SK-N-SH (cell line): Measurements from ENCODE around the gene DNAJC21. TPM values are rescaled to one million over a fixed set of nuclear protein-coding genes. Genes with fewer than 3 reads are reported as not detected.

ENCODE experiments used
- CTCF ChIA-PET: fragments of 300-600, 350-600 bp; formaldehyde crosslinking; extraction: SDS; loops from one replicate; lab custom pipeline; 2021; lab: Yijun Ruan, JAX
- POLR2A ChIA-PET: fragments of 350-600 bp; sonication (Branson Sonifier 250); formaldehyde crosslinking; extraction: SDS; loops from one replicate; lab custom pipeline; 2020; ENCODE audit warnings: antibody characterized with exemption, inconsistent platforms; lab: Yijun Ruan, JAX
- DNase-seq: peaks from one replicate; pipeline ENCODE4 v3.0.0; 2012
- H2AFZ ChIP-seq: fragments of 200-600 bp; sonication (generic); 2 replicates; pipeline ENCODE4 v1.8.1; 2016; ENCODE audit warnings: antibody characterized with exemption, mild to moderate bottlenecking, low read depth
- H3F3A ChIP-seq: fragments of 200-600 bp; sonication (generic); replicated peaks from 2 replicates; pipeline ENCODE3; 2016; ENCODE audit warnings: antibody characterized with exemption, mild to moderate bottlenecking; ENCODE audit not compliant: insufficient read depth
- H3K27ac ChIP-seq, 2 experiments: fragments of 200-500 bp in 1 of 2; fragments of 200-600 bp in 1 of 2; sonication (Bioruptor generic) in 1 of 2; sonication (generic), shearing (Covaris generic) in 1 of 2; 2 replicates each; pipeline versions ENCODE4 v1.5.1 to v1.6.1; 2014 to 2016; ENCODE audit warnings: low read depth in 2 of 2, inconsistent platforms in 1 of 2, low read length in 1 of 2, mild to moderate bottlenecking in 1 of 2, mixed read lengths in 1 of 2
- H3K27me3 ChIP-seq: fragments of 200-600 bp; sonication (generic), shearing (Covaris generic); 2 replicates; pipeline ENCODE4 v1.6.1; 2016; ENCODE audit warnings: mixed run types; ENCODE audit not compliant: insufficient read depth
- H3K36me3 ChIP-seq, 2 experiments: fragments of 200-500 bp in 1 of 2; fragments of 200-600 bp in 1 of 2; sonication (Bioruptor generic) in 1 of 2; sonication (generic) in 1 of 2; replicated peaks in 1 of 2; 2 replicates each; pipeline versions ENCODE3 to v1.5.1; 2014 to 2016; ENCODE audit warnings: low read length in 1 of 2, mild to moderate bottlenecking in 1 of 2; ENCODE audit not compliant: insufficient read depth in 2 of 2, control insufficient read depth in 1 of 2
- H3K4me1 ChIP-seq, 2 experiments: fragments of 200-500 bp in 1 of 2; fragments of 200-600 bp in 1 of 2; sonication (Bioruptor generic) in 1 of 2; sonication (generic), shearing (Covaris generic) in 1 of 2; 2 replicates each; pipeline versions ENCODE4 v1.5.1 to v1.6.1; 2014 to 2016; ENCODE audit warnings: low read depth in 1 of 2, low read length in 1 of 2, mixed run types in 1 of 2; ENCODE audit not compliant: insufficient read depth in 2 of 2, control insufficient read depth in 1 of 2
- H3K4me2 ChIP-seq: fragments of 200-600 bp; sonication (generic), shearing (Covaris generic); 2 replicates; pipeline ENCODE4 v1.6.1; 2017; ENCODE audit warnings: mixed run types
- H3K4me3 ChIP-seq, 2 experiments: fragments of 200-500 bp in 1 of 2; fragments of 200-600 bp in 1 of 2; sonication (Bioruptor generic) in 1 of 2; sonication (generic), shearing (Covaris generic) in 1 of 2; 2 replicates each; pipeline versions ENCODE4 v1.5.1 to v1.8.1; 2014 to 2016; ENCODE audit warnings: low read depth in 2 of 2, inconsistent platforms in 1 of 2, low read length in 1 of 2, mild to moderate bottlenecking in 1 of 2, mixed read lengths in 1 of 2, moderate library complexity in 1 of 2
- H3K79me2 ChIP-seq: fragments of 200-600 bp; sonication (generic); 2 replicates; pipeline ENCODE4 v1.8.1; 2017; ENCODE audit warnings: mild to moderate bottlenecking; ENCODE audit not compliant: insufficient read depth
- H3K9ac ChIP-seq: fragments of 200-600 bp; sonication (generic); 2 replicates; pipeline ENCODE4 v1.6.1; 2017; ENCODE audit warnings: mixed run types
- H3K9me2 ChIP-seq: fragments of 200-600 bp; sonication (generic); 2 replicates; pipeline ENCODE4 v1.6.1; 2017; ENCODE audit warnings: mixed run types
- H3K9me3 ChIP-seq: fragments of 200-600 bp; sonication (generic); 2 replicates; pipeline ENCODE4 v1.6.1; 2017; ENCODE audit warnings: mixed run types, mild to moderate bottlenecking, moderate library complexity
- H4K20me1 ChIP-seq: fragments of 200-600 bp; sonication (generic); 2 replicates; pipeline ENCODE4 v1.6.1; 2017; ENCODE audit warnings: mild to moderate bottlenecking, mixed run types; ENCODE audit not compliant: insufficient read depth
- CHD2 ChIP-seq: fragments of 150-350 bp; IDR thresholded peaks from 2 replicates; pipeline ENCODE4 v1.6.1; 2018; ENCODE audit warnings: low read length; ENCODE audit not compliant: partially characterized antibody
- CTCF ChIP-seq: fragments of 200-600 bp; sonication (generic); IDR thresholded peaks from 2 replicates; pipeline ENCODE4 v1.6.1; 2017; ENCODE audit warnings: antibody characterized with exemption, mild to moderate bottlenecking, moderate library complexity
- ELF1 ChIP-seq: IDR thresholded peaks from 2 replicates; pipeline ENCODE4 v1.4.0; 2012
- EP300 ChIP-seq, 2 experiments: IDR thresholded peaks; 2 replicates each; pipeline versions ENCODE4 v1.4.0 to v1.6.1; 2012; ENCODE audit warnings: borderline replicate concordance in 1 of 2, low read depth in 1 of 2, low read length in 1 of 2
- FOXJ3 ChIP-seq: sonication (generic); formaldehyde crosslinking; IDR thresholded peaks from 2 replicates; pipeline ENCODE4 v1.5.1; 2020; ENCODE audit warnings: mild to moderate bottlenecking, missing genetic modification reagents
- FOXM1 ChIP-seq: IDR thresholded peaks from 2 replicates; pipeline ENCODE4 v1.4.0; 2012; ENCODE audit warnings: low read depth, mild to moderate bottlenecking
- GABPA ChIP-seq: IDR thresholded peaks from 2 replicates; pipeline ENCODE4 v1.4.0; 2012; ENCODE audit warnings: low read depth, mild to moderate bottlenecking
- GATA2 ChIP-seq: sonication (generic); formaldehyde crosslinking; IDR thresholded peaks from 2 replicates; pipeline ENCODE4 v1.5.0; 2020; ENCODE audit warnings: mild to moderate bottlenecking, missing genetic modification reagents
- JUND ChIP-seq: IDR thresholded peaks from 2 replicates; pipeline ENCODE4 v1.4.0; 2012
- MEF2A ChIP-seq: IDR thresholded peaks from 2 replicates; pipeline ENCODE4 v1.4.0; 2012; ENCODE audit warnings: low read depth, borderline replicate concordance
- MXI1 ChIP-seq: IDR thresholded peaks from 2 replicates; pipeline ENCODE4 v1.6.1; 2012; ENCODE audit warnings: mild to moderate bottlenecking, low read depth, low read length, improper control_type of control experiment
- NRF1 ChIP-seq: IDR thresholded peaks from 2 replicates; pipeline ENCODE4 v1.6.1; 2012; ENCODE audit warnings: low read depth, mild to moderate bottlenecking, low read length
- RAD21 ChIP-seq: IDR thresholded peaks from 2 replicates; pipeline ENCODE4 v1.6.1; 2012; ENCODE audit warnings: mild to moderate bottlenecking, low read length
- RFX5 ChIP-seq: IDR thresholded peaks from 2 replicates; pipeline ENCODE4 v1.6.1; 2012; ENCODE audit warnings: mild to moderate bottlenecking, improper control_type of control experiment, low read length
- RXRA ChIP-seq: IDR thresholded peaks from 2 replicates; pipeline ENCODE4 v1.4.0; 2012; ENCODE audit warnings: low read depth, mild to moderate bottlenecking, borderline replicate concordance
- SMC3 ChIP-seq: IDR thresholded peaks from 2 replicates; pipeline ENCODE4 v1.6.1; 2012; ENCODE audit warnings: low read depth, low read length, improper control_type of control experiment
- TAF1 ChIP-seq: IDR thresholded peaks from 2 replicates; pipeline ENCODE4 v1.6.1; 2012; ENCODE audit warnings: low read depth, mild to moderate bottlenecking, low read length, moderate library complexity, borderline replicate concordance
- TEAD4 ChIP-seq: IDR thresholded peaks from 2 replicates; pipeline ENCODE4 v1.4.0; 2012; ENCODE audit warnings: mild to moderate bottlenecking, borderline replicate concordance; ENCODE audit not compliant: insufficient read depth
- USF2 ChIP-seq: fragments of 150-350 bp; IDR thresholded peaks from 2 replicates; pipeline ENCODE4 v1.6.1; 2017; ENCODE audit warnings: antibody characterized with exemption, low read length, low read depth, borderline replicate concordance
- YY1 ChIP-seq: IDR thresholded peaks from 2 replicates; pipeline ENCODE4 v1.4.0; 2012; ENCODE audit warnings: low read depth, mild to moderate bottlenecking
- WGBS: methylation state at CpG from one replicate; pipeline ENCODE4 v1.1.6; 2017; ENCODE audit warnings: low lambda C conversion rate; 5-methylcytosine and 5-hydroxymethylcytosine counted together
- polyA plus RNA-seq, 3 experiments: library from polyadenylated mRNA; depleted of rRNA; stranded (reverse); fragments of >200 nt; gene quantifications; 2 replicates each; pipeline ENCODE4 v1.2.3, GENCODE V29; 2012

The DNAJC21 gene
- polyA plus RNA-seq, 1 of the 3 experiments (the other 2 are of a cell fraction), result 8.8 TPM

- 0 out of 4 replicates have a peak, but pooled peaks cover 0 to 7% of the 10 kb centered on the region in 2 experiments for H3K4me1 ChIP-seq
- no peaks in the 10 kb centered on the region for H3K9me2 ChIP-seq
- no peaks in the 10 kb centered on the region for H4K20me1 ChIP-seq
- no peaks in the 10 kb centered on the region for H3K9me3 ChIP-seq
- H3K4me2 ChIP-seq, result no peak overlapping the region
- H3K36me3 ChIP-seq, result peaks cover 5 to 6% of the 10 kb centered on the region in 2 experiments
- H2AFZ ChIP-seq, result no peak overlapping the region
- DNase-seq, result no peak
- no peak overlapping the region for H3K9ac ChIP-seq
- CTCF ChIA-PET, result interaction anchor here (0.8 to 4.1 kb wide), 5 partner anchors 10 to 426 kb away, joined by 3 to 87 read pairs (median 14); no protein-coding TSS in a partner anchor
- POLR2A ChIA-PET, result no interaction called here
- no peaks in the 10 kb centered on the region for H3K27me3 ChIP-seq
- H3F3A ChIP-seq, result peaks cover 8% of the 10 kb centered on the region
- no peak overlapping the region for H3K4me3 ChIP-seq
- no peaks in the 10 kb centered on the region for H3K79me2 ChIP-seq
- WGBS, result 90% methylated on average over 6 of the region's 6 CpGs
- no peak for TF ChIP-seq MEF2A
- TF ChIP-seq RAD21, result no peak
- TF ChIP-seq GATA2 (CRISPR knock-in tag), result no peak
- TF ChIP-seq RFX5, result no peak
- no peak for TF ChIP-seq GABPA
- TF ChIP-seq NRF1, result no peak
- no peak for TF ChIP-seq RXRA
- TF ChIP-seq EP300 (IDR thresholded peaks at IDR 0.05; ENCODE audit: borderline replicate concordance in 1 of 2, low read depth in 1 of 2, low read length in 1 of 2), result no peak
- no peak for TF ChIP-seq JUND
- TF ChIP-seq FOXM1, result no peak
- TF ChIP-seq TAF1, result no peak
- H3K27ac ChIP-seq, result no peak overlapping the region
Measured at GRCh38 chr5:34900652-34901051, 28.7 kb upstream of the DNAJC21 start.

- ChIA-PET POLR2A (interaction anchor here (2.6 kb wide), 1 partner anchor 12 kb away, joined by 9 read pairs; the partner anchor contains the start of genes BRIX1 and RAD1), CTCF (interaction anchor here (0.6 to 4.1 kb wide), 5 partner anchors 10 to 429 kb away, joined by 3 to 22 read pairs (median 7); no protein-coding TSS in a partner anchor)
- no peak overlapping the region for H3K27ac ChIP-seq
- H3K9ac ChIP-seq, result no peak overlapping the region
- no peak for DNase-seq
- no peak for TF ChIP-seq USF2
- TF ChIP-seq TEAD4, result no peak
- TF ChIP-seq CHD2, result no peak
- no peak for TF ChIP-seq ELF1
- TF ChIP-seq RAD21, result no peak
- no peak for TF ChIP-seq YY1
- no peak for TF ChIP-seq SMC3
- TF ChIP-seq MXI1, result no peak
- TF ChIP-seq CTCF, result no peak
- no peak for TF ChIP-seq FOXJ3 (CRISPR knock-in tag)
- H2AFZ ChIP-seq, result no peak overlapping the region
- 95% methylated on average over 1 of the region's 1 CpG for WGBS
- H3K9me3 ChIP-seq, result no peaks in the 10 kb centered on the region
- no peak overlapping the region for H3K4me3 ChIP-seq
- no peak overlapping the region for H3K4me2 ChIP-seq
- H3K4me1 ChIP-seq, result no peaks in the 10 kb centered on the region
- peaks cover 11 to 21% of the 10 kb centered on the region in 2 experiments for H3K36me3 ChIP-seq
- H3F3A ChIP-seq, result peaks cover 9% of the 10 kb centered on the region
- no peaks in the 10 kb centered on the region for H3K9me2 ChIP-seq
- H3K27me3 ChIP-seq, result no peaks in the 10 kb centered on the region
- no peaks in the 10 kb centered on the region for H4K20me1 ChIP-seq
- no peaks in the 10 kb centered on the region for H3K79me2 ChIP-seq
Measured at GRCh38 chr5:34903260-34903659, 26.1 kb upstream of the DNAJC21 start.
